GDM1 (cell line): Measurements from ENCODE around the gene SH3D19.
"Not testable (repeated sequence)": the region's sequence is repeated elsewhere in the genome, so short reads cannot be mapped to it uniquely, and the experiment has no call there.

Experiments used
- DNase-seq: peaks from one replicate; lab custom pipeline; 2025; lab: John Stamatoyannopoulos, UW

Gene SH3D19

GRCh38 chr4:151321586-151321985 lies 3.8 kb downstream of the SH3D19 start:
- no peak for DNase-seq

DNA sequence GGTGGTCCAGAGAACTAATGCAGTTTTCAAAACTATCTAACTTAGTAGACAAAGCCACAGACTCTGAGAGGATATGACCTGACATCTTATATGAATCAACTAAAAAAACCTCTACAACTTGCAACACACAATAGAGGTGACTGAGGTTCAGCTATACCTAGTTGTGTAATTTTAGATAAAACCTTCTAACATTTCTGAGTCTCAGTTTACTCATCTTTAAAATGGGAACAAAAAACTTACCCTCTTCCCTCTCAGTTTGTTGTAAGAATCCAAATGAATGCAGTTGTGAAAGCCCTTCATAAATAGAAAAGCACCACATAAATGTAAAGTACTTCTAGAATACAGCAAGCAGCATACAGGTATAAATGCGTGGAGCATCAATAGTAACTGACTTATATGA lies 5.9 kb downstream of the SH3D19 start:
- DNase-seq = no peak

GRCh38 chr4:151318307-151319006 lies 6.9 kb downstream of the SH3D19 start:
- no peak for DNase-seq

- no peak for DNase-seq
These were observed 8.8 kb downstream of the SH3D19 start for GRCh38 chr4:151316645-151317044.

- DNase-seq = no peak
These were observed 10.1 kb downstream of the SH3D19 start for GRCh38 chr4:151315212-151315886.

DNA sequence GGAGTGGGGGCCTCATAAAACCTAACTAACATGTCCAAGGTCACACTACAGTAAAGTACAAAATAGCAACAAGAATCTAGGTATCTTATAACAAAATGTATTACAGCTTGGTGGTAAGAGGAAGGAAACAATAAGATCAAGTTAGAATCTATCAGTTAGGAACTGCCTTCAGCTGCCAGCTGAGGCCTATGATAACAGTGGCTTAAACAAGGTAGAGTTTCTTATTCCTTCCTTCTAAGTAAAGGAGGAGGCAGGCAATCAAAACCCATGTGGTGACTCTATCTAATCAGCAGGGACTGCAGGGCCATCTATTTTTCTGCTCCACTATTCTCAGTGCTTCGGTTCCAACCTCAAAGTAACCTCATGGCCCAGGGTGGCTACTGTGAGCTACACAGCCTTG lies 10.9 kb downstream of the SH3D19 start:
- DNase-seq = no peak

- DNase-seq = no peak
These were observed 11.4 kb downstream of the SH3D19 start for GRCh38 chr4:151314010-151314355.

GRCh38 chr4:151313306-151314009 lies 11.9 kb downstream of the SH3D19 start:
- no peak for DNase-seq

GRCh38 chr4:151310124-151310728 lies 15.2 kb downstream of the SH3D19 start:
- DNase-seq = no peak

- DNase-seq = no peak
These were observed 20.6 kb downstream of the SH3D19 start for GRCh38 chr4:151304755-151305154.

GRCh38 chr4:151304226-151304625 lies 21.2 kb downstream of the SH3D19 start:
- DNase-seq = no peak

- no peak for DNase-seq
These were observed 23.0 kb downstream of the SH3D19 start for GRCh38 chr4:151302432-151302831.

- no peak for DNase-seq
These were observed 28.2 kb downstream of the SH3D19 start for GRCh38 chr4:151297170-151297569.

GRCh38 chr4:151296227-151296626 lies 29.2 kb downstream of the SH3D19 start:
- no peak for DNase-seq

DNA sequence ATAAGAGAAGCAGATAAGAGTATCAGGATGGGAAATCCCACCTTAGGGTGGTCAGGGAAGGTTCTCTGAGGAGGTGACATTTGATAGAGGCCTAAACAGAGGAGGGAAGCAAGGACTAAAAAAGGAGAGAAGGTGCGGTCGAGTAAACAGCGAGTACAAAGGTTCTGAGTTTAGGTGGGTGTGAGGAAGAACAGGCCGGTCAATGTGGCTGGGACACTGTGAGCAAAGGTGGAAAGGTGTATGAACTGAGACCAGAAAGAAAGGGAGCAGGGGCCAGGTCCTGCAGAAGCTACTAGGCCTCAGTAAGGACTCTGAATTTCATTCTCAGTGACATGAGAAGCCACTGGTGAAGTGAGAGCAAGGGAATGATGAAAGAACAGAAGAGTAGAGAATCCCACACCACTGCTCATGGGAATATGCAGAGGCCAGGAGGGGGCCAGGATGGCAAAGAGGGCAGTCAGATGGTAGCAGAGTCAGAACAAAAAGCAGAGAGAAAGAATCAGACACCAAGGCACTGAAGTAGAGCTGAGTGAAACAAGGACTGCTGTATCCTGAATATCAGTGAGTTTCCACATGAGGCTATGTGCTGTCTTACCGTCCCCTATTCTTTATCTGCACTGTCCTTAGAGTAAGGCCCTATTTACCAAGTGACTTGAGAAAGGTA lies 30.4 kb downstream of the SH3D19 start:
- no peak for DNase-seq

GRCh38 chr4:151292038-151292437 lies 33.4 kb downstream of the SH3D19 start:
- DNase-seq = no peak

- no peak for DNase-seq
These were observed 33.9 kb downstream of the SH3D19 start for GRCh38 chr4:151291485-151291884.

- DNase-seq = no peak
These were observed 38.0 kb downstream of the SH3D19 start for GRCh38 chr4:151287409-151287808.

DNA sequence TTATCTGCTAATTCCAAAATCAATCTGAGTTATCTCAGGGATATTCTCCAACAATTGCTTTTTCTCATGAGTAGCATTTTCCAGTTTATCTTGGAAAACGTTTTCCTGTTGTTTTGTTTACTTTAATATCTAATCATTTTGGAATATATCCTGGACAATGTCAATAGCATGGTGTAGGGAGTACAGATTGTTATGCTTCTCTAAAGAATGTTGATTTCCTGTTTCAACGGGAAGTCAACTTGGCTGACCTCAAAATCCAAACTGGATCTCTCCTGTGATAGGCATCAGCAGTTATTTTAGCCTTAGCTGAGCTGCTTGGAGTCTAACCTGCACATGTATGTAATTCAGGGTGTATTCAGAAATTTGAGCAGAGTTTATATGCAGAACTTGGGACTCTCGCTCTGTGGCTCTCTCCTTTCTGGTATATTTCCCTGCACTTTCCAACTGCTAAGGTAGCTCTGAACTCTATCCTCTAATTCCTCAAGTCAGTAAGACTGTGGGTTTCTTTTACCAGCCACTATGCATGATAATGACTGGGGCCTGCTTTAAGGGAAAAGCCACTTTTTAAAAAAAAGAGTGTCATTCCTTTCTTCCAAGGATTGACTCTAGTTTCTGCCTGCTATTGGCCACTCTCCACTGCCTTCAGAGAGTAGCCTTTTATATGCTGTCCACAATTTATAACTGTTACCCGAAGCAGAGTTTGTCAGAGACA lies 40.7 kb downstream of the SH3D19 start:
- DNase-seq = no peak

- DNase-seq = peak; percentile 16
These were observed 48.4 kb downstream of the SH3D19 start, which contains the start of gene PRSS48 for GRCh38 chr4:151276787-151277562. Gene PRSS48, plus strand, starts transcription at chr4:151277161. Its CDS starts 12 bp downstream, at chr4:151277173.

- DNase-seq = not testable (repeated sequence)
These were observed 56.5 kb downstream of the SH3D19 start for GRCh38 chr4:151268905-151269304.
